GM23338 (cell line): ENCODE measurements around the gene ISX. TPM values are rescaled to one million over a fixed set of nuclear protein-coding genes. Genes with fewer than 3 reads are reported as not detected.

Experiments used
- ATAC-seq: fragments of 200-7000 bp; cut with Tn5 transposase; 3 replicates; pipeline ENCODE4 v1.9.1; 2020
- DNase-seq: peaks from one replicate; pipeline ENCODE4 v3.0.0-alpha.2; 2015; ENCODE audit warnings: low spot score
- H2AFZ ChIP-seq: fragments of 200-600 bp; sonication (generic); 2 replicates; pipeline ENCODE4 v1.8.0; 2016; ENCODE audit warnings: antibody characterized with exemption, mild to moderate bottlenecking, moderate library complexity
- H3F3A ChIP-seq: fragments of 200-600 bp; sonication (generic); replicated peaks from 2 replicates; pipeline ENCODE4 v1.8.0; 2017; ENCODE audit warnings: antibody characterized with exemption, mixed run types, low read depth
- H3K27ac ChIP-seq: fragments of 200-600 bp; sonication (generic); 2 replicates; pipeline ENCODE4 v1.6.1; 2016; ENCODE audit warnings: low read depth
- H3K27me3 ChIP-seq: fragments of 200-600 bp; sonication (generic); 2 replicates; pipeline ENCODE4 v1.8.0; 2016; ENCODE audit warnings: mild to moderate bottlenecking, mixed run types, moderate library complexity; ENCODE audit not compliant: insufficient read depth
- H3K36me3 ChIP-seq: fragments of 200-600 bp; sonication (generic); 2 replicates; pipeline ENCODE4 v1.8.0; 2016; ENCODE audit warnings: mild to moderate bottlenecking; ENCODE audit not compliant: insufficient read depth
- H3K4me1 ChIP-seq: fragments of 200-600 bp; sonication (generic); 2 replicates; pipeline ENCODE4 v1.8.0; 2016; ENCODE audit warnings: mild to moderate bottlenecking, moderate library complexity; ENCODE audit not compliant: insufficient read depth
- H3K4me2 ChIP-seq: fragments of 200-600 bp; sonication (generic); 2 replicates; pipeline ENCODE4 v1.7.1; 2017; ENCODE audit warnings: mixed run types
- H3K4me3 ChIP-seq: fragments of 200-600 bp; sonication (generic); 2 replicates; pipeline ENCODE4 v1.6.1; 2016; ENCODE audit warnings: mixed run types
- H3K79me2 ChIP-seq: fragments of 200-600 bp; sonication (generic); replicated peaks from 2 replicates; pipeline ENCODE4 v1.8.0; 2017; ENCODE audit warnings: mild to moderate bottlenecking; ENCODE audit not compliant: insufficient read depth
- H3K9me2 ChIP-seq: fragments of 200-600 bp; sonication (generic); 2 replicates; pipeline ENCODE4 v1.8.0; 2017; ENCODE audit not compliant: insufficient read depth
- H4K20me1 ChIP-seq: fragments of 200-600 bp; sonication (generic); replicated peaks from 2 replicates; pipeline ENCODE4 v1.8.0; 2017; ENCODE audit warnings: mild to moderate bottlenecking; ENCODE audit not compliant: insufficient read depth
- H3K27ac Mint-ChIP-seq: 2 replicates; pipeline ENCODE4 v1.8.0; 2020; ENCODE audit warnings: inconsistent platforms, mild to moderate bottlenecking, moderate library complexity, mixed read lengths
- H3K27me3 Mint-ChIP-seq: 3 replicates; pipeline ENCODE4 v1.8.0; 2022; ENCODE audit warnings: low read depth, mild to moderate bottlenecking, moderate library complexity, mixed read lengths, inconsistent platforms; ENCODE audit not compliant: insufficient read depth, poor library complexity
- H3K36me3 Mint-ChIP-seq: 3 replicates; pipeline ENCODE4 v1.8.0; 2021; ENCODE audit warnings: low read depth, mild to moderate bottlenecking, inconsistent platforms, moderate library complexity, mixed read lengths
- H3K4me1 Mint-ChIP-seq: 3 replicates; pipeline ENCODE4 v1.8.0; 2020; ENCODE audit warnings: mild to moderate bottlenecking, inconsistent platforms, mixed read lengths
- H3K4me3 Mint-ChIP-seq: 3 replicates; pipeline ENCODE4 v1.8.0; 2021; ENCODE audit warnings: moderate library complexity, mild to moderate bottlenecking, inconsistent platforms, mixed read lengths
- H3K9me3 Mint-ChIP-seq: 3 replicates; pipeline ENCODE4 v1.8.0; 2020; ENCODE audit warnings: moderate library complexity, mild to moderate bottlenecking, inconsistent platforms, mixed read lengths
- CREB1 ChIP-seq: fragments of 250-450 bp; sonication (Bioruptor Pico); IDR thresholded peaks from 2 replicates; pipeline ENCODE4 v1.5.0; 2020; ENCODE audit warnings: low read depth, mild to moderate bottlenecking, moderate library complexity
- CTCF ChIP-seq, 2 experiments: fragments of 200-600 bp in 1 of 2; sonication (generic) in 1 of 2; conservative IDR thresholded peaks; 2 replicates each; pipeline versions ENCODE4 v1.5.1 to v1.6.1; 2016 to 2017; ENCODE audit warnings: antibody characterized with exemption in 2 of 2, low read depth in 2 of 2, mild to moderate bottlenecking in 2 of 2, moderate library complexity in 1 of 2
- EZH2 ChIP-seq: fragments of 200-600 bp; sonication (generic); IDR thresholded peaks from one replicate; pipeline ENCODE4 v1.8.0; 2017; ENCODE audit warnings: antibody characterized with exemption, mild to moderate bottlenecking, low read depth; ENCODE audit not compliant: unreplicated experiment
- EZH2phosphoT487 ChIP-seq: fragments of 200-600 bp; sonication (generic); IDR thresholded peaks from one replicate; pipeline ENCODE4 v1.8.1; 2018; ENCODE audit warnings: antibody characterized with exemption; ENCODE audit not compliant: unreplicated experiment
- JUNB ChIP-seq: IDR thresholded peaks from one replicate; pipeline ENCODE4 v1.6.1; 2016; ENCODE audit warnings: antibody characterized with exemption; ENCODE audit not compliant: unreplicated experiment
- NANOG ChIP-seq: IDR thresholded peaks from 2 replicates; pipeline ENCODE4 v1.6.1; 2016; ENCODE audit warnings: antibody characterized with exemption, borderline replicate concordance
- POLR2AphosphoS5 ChIP-seq: IDR thresholded peaks from 2 replicates; pipeline ENCODE4 v1.6.1; 2016; ENCODE audit warnings: antibody characterized with exemption, low read depth
- REST ChIP-seq: IDR thresholded peaks from one replicate; pipeline ENCODE4 v1.6.1; 2018; ENCODE audit warnings: antibody characterized with exemption; ENCODE audit not compliant: unreplicated experiment
- STAT1 ChIP-seq: IDR thresholded peaks from one replicate; pipeline ENCODE4 v1.6.1; 2016; ENCODE audit warnings: antibody characterized with exemption; ENCODE audit not compliant: unreplicated experiment
- ZNF114 ChIP-seq: fragments of 250-450 bp; sonication (Bioruptor Pico); IDR thresholded peaks from 2 replicates; pipeline ENCODE4 v1.5.0; 2020; ENCODE audit warnings: mild to moderate bottlenecking, moderate library complexity
- ZNF331 ChIP-seq: fragments of 250-450 bp; sonication (Bioruptor Pico); IDR thresholded peaks from 2 replicates; pipeline ENCODE4 v1.5.0; 2020; ENCODE audit warnings: low read depth, mild to moderate bottlenecking, moderate library complexity
- polyA plus RNA-seq: library from polyadenylated mRNA; unstranded; fragments of >200 nt; fragmentation: Nextera tagmentation; extraction: Ambion mirVana; gene quantifications from 2 replicates; pipeline ENCODE4 v1.2.1, GENCODE V29; 2016
- total RNA-seq: library from RNA; depleted of rRNA; stranded (reverse); fragments of >200 nt; shearing (Covaris generic); gene quantifications from 2 replicates; pipeline ENCODE4 v1.2.3, GENCODE V29; 2014
- TF ChIP-seq, protein P1 (sequence below): IDR thresholded peaks from 2 replicates; pipeline ENCODE4 v1.6.1; 2016; ENCODE audit warnings: antibody characterized with exemption
- TF ChIP-seq, protein P2 (sequence below): fragments of 250-450 bp; sonication (Bioruptor Pico); IDR thresholded peaks from 2 replicates; pipeline ENCODE4 v1.5.0; 2020; ENCODE audit warnings: mild to moderate bottlenecking, moderate library complexity

The ISX gene
- total and polyA plus RNA-seq, 2 experiments from 2014 or later, result not detected

GRCh38 chr22:35054064-35054463, 11.9 kb upstream of the ISX start:
- Histone ChIP-seq H3K4me2 (no peak overlapping the region), H3F3A (no peaks in the 10 kb centered on the region), H3K4me1 (no peaks in the 10 kb centered on the region), H4K20me1 (no peaks in the 10 kb centered on the region), H3K27me3 (no peaks in the 10 kb centered on the region), H3K36me3 (no peaks in the 10 kb centered on the region), H3K79me2 (no peaks in the 10 kb centered on the region), H3K9me2 (no peaks in the 10 kb centered on the region), H3K4me3 (no peak overlapping the region), H2AFZ (no peak overlapping the region), H3K27ac (no peak overlapping the region)
- no peak for TF ChIP-seq POLR2AphosphoS5
- no peak for TF ChIP-seq NANOG
- TF ChIP-seq, protein P1, sequence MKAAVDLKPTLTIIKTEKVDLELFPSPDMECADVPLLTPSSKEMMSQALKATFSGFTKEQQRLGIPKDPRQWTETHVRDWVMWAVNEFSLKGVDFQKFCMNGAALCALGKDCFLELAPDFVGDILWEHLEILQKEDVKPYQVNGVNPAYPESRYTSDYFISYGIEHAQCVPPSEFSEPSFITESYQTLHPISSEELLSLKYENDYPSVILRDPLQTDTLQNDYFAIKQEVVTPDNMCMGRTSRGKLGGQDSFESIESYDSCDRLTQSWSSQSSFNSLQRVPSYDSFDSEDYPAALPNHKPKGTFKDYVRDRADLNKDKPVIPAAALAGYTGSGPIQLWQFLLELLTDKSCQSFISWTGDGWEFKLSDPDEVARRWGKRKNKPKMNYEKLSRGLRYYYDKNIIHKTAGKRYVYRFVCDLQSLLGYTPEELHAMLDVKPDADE, result no peak
- TF ChIP-seq EZH2phosphoT487, result no peak
- TF ChIP-seq STAT1, result no peak
- no peak for TF ChIP-seq CTCF (conservative IDR thresholded peaks at IDR 0.05; ENCODE audit: low read depth in 2 of 2)
- TF ChIP-seq, protein P2, sequence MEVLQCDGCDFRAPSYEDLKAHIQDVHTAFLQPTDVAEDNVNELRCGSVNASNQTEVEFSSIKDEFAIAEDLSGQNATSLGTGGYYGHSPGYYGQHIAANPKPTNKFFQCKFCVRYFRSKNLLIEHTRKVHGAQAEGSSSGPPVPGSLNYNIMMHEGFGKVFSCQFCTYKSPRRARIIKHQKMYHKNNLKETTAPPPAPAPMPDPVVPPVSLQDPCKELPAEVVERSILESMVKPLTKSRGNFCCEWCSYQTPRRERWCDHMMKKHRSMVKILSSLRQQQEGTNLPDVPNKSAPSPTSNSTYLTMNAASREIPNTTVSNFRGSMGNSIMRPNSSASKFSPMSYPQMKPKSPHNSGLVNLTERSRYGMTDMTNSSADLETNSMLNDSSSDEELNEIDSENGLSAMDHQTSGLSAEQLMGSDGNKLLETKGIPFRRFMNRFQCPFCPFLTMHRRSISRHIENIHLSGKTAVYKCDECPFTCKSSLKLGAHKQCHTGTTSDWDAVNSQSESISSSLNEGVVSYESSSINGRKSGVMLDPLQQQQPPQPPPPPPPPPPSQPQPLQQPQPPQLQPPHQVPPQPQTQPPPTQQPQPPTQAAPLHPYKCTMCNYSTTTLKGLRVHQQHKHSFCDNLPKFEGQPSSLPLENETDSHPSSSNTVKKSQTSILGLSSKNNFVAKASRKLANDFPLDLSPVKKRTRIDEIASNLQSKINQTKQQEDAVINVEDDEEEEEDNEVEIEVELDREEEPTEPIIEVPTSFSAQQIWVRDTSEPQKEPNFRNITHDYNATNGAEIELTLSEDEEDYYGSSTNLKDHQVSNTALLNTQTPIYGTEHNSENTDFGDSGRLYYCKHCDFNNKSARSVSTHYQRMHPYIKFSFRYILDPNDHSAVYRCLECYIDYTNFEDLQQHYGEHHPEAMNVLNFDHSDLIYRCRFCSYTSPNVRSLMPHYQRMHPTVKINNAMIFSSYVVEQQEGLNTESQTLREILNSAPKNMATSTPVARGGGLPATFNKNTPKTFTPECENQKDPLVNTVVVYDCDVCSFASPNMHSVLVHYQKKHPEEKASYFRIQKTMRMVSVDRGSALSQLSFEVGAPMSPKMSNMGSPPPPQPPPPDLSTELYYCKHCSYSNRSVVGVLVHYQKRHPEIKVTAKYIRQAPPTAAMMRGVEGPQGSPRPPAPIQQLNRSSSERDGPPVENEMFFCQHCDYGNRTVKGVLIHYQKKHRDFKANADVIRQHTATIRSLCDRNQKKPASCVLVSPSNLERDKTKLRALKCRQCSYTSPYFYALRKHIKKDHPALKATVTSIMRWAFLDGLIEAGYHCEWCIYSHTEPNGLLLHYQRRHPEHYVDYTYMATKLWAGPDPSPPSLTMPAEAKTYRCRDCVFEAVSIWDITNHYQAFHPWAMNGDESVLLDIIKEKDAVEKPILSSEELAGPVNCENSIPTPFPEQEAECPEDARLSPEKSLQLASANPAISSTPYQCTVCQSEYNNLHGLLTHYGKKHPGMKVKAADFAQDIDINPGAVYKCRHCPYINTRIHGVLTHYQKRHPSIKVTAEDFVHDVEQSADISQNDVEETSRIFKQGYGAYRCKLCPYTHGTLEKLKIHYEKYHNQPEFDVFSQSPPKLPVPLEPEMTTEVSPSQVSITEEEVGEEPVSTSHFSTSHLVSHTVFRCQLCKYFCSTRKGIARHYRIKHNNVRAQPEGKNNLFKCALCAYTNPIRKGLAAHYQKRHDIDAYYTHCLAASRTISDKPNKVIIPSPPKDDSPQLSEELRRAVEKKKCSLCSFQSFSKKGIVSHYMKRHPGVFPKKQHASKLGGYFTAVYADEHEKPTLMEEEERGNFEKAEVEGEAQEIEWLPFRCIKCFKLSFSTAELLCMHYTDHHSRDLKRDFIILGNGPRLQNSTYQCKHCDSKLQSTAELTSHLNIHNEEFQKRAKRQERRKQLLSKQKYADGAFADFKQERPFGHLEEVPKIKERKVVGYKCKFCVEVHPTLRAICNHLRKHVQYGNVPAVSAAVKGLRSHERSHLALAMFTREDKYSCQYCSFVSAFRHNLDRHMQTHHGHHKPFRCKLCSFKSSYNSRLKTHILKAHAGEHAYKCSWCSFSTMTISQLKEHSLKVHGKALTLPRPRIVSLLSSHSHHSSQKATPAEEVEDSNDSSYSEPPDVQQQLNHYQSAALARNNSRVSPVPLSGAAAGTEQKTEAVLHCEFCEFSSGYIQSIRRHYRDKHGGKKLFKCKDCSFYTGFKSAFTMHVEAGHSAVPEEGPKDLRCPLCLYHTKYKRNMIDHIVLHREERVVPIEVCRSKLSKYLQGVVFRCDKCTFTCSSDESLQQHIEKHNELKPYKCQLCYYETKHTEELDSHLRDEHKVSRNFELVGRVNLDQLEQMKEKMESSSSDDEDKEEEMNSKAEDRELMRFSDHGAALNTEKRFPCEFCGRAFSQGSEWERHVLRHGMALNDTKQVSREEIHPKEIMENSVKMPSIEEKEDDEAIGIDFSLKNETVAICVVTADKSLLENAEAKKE (CRISPR knock-in tag), result no peak
- no peak for TF ChIP-seq EZH2
- TF ChIP-seq ZNF331 (CRISPR knock-in tag), result no peak
- no peak for TF ChIP-seq ZNF114 (CRISPR knock-in tag)
- no peak for TF ChIP-seq JUNB
- TF ChIP-seq CREB1 (CRISPR knock-in tag), result no peak
- no peak for TF ChIP-seq REST
- no peaks in the 10 kb centered on the region for H3K4me1 Mint-ChIP-seq
- peaks cover 2% of the 10 kb centered on the region for H3K27me3 Mint-ChIP-seq
- peaks cover 6% of the 10 kb centered on the region; the same call in 2 of the 3 replicates for H3K36me3 Mint-ChIP-seq
- no peak overlapping the region for H3K4me3 Mint-ChIP-seq
- H3K9me3 Mint-ChIP-seq, result peaks cover 45% of the 10 kb centered on the region
- no peak overlapping the region for H3K27ac Mint-ChIP-seq
- DNase-seq (no peak), ATAC-seq (no peak)
